GM21515 (cell line): ENCODE measurements around the gene ATP11C.
"Not testable (repeated sequence)": the region's sequence is repeated elsewhere in the genome, so short reads cannot be mapped to it uniquely, and the experiment has no call there.

Experiments
- ATAC-seq: cut with Tn5 transposase; IDR thresholded peaks from one replicate; pipeline ENCODE4 v1.9.1; 2021; ENCODE audit not compliant: unreplicated experiment

Gene ATP11C

DNA sequence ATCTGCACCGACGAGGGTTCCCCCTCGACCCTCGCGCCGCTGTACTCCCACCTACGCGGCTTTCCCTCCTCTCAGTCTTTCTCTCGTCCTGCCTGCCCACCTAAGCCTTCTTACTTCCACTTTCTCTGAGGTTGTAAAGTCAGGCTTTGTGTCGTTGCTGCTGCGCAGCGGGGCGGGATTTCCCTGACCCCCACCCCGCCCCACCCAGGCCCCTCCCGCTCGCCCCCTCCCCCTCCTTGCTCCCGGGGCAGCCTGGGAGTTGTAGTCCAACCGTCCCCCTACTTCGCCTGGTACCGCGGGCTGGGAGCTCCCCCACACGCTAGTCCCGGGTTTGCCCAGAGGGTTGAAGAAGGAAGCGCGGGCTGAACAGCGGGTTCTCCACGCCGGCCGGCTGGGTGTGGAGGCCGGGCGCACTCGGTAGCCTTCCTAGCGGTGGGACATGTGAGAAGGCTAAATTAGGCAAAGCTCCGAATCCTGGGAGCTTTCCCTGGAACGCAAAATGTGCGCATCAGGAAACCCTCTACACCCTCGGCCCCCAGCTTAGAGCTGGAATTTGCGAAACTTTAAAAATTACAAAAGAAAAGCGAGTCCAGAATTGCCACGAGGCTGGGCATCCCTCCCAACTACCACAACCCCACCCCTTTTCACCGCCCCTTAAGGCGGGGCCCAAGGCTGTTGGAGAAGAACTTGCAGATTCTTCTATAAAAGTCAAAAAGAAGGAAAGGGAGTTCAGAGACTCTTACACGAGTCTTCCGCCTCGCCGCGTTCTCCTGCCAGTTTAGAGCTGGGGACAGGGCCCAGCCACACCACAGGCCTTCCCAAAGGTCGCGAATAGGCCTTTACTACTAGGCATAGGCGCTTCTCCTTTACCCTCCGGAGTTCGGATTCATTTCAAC lies at the start of gene ATP11C:
ATP11C (minus strand) TSS at position 153 of the 896 bp plus-strand sequence. CDS start 1,011 bp downstream, outside the sequence.
- peak; percentile 75 for ATAC-seq

DNA sequence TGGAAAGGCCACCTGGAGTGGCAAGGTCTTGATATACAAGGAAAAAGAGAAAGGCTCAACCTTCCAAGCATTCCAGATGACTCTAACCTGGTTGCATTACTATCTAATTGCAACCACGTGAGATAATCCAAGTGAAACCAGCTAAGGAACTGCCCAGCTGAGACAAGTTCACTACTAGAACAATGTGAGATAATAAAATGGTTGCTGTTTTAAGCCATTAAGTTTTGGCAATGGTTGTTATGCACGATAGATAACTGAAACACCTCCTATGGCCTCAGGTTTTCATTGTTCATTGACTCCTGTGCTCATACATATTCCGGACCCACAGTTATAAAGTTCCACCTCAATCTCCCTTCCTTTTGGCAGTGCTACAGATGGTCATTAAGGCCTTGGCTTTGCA lies 41.6 kb upstream of the ATP11C start:
- ATAC-seq: no peak

DNA sequence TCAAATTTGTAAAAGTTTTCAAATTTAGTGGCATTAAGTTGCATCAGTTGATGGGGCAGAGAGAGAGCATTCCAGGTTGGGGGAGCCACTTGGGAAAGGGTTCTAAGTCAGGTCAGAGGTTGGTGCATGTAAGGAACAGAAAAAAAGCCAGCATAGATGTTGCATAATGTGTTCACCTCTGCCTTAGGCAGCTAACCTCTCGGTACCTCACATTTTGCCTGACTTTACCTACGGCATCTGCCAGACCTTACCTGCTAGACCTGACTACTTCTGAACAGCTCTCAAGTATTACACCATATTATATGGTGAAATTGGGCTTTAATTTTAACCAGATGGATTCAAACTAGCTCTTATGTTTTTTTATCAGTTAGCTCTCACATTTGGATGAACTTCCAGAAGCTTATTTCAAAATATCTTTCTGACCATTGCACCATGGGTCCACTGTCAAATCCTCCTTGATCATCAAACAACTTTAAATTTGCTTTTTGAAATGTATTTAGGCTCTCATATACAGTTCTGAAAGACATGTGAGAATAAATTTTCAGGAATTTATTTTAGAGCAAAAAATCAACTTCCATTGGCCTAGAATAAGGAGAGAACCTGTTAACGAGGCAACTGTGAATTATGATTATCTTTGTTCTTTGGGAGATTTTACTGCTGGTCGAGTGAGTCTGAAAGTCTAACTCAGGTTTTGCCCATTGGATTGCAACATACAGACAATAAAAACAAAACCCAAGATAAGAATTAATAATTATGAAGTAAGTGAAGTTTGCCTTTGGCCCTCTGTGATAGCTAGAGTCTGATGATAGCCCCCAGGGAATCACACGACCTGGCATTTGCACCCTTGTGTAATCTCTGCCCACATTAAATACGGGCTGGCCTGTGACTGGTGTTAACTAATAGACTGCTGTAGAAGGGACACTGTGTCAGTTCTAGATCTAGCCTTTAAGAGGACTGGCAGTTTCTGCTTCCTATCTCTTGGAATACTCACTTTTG lies 40.1 kb upstream of the ATP11C start:
- ATAC-seq: no peak

DNA sequence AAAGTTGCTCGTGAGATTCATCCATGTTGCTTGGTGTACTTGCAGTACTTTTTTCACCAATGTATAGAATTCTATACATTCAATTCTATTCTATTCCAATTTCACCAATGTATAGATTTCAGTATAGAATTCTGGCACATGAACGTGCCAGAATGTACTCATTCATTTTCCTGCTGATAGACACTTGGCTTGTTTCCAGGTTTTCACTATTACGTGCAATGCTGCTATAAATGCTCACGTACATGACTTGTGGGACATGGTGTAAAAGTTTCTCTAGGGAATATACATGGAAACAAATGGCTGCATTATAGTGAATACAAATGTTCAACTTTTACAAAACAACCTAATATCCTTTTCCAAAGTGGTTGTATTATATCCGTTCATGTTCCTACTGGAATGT lies 39.3 kb upstream of the ATP11C start:
- no peak for ATAC-seq

DNA sequence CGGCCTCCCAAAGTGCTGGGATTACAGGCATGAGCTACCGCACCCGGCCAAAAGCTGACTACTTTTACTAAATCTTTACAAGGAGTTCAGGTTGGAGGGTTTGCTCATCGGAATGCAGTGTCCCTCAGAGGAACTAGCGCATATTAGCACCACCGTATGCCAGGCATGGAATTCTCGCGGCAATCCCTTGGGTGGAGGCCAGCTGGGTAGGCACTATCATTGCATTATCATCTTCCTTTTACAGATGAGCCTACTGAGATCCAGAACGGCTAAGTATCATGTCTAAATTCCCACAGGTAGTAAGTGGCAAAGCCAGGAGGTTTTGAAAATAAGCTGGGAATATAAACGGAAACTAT lies 38.5 kb upstream of the ATP11C start:
- no peak for ATAC-seq

DNA sequence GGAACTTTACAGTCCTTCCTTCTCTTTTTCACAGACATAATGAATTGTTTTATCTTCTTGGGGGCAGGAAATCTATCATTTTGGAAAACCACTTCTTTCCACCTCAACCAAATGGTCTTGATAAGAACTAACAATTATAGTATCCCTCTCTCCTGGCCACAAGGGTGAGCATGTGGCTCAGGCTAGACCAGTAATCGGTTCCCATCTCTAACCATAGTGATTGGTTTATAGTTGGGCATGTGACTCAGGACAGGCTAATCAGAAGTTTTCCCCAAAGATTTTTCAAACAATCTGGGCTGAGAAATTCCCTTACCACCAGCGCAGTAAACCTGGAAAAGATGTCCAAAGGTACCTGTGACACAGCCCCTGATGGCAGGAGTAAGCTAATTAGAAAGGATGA lies 36.4 kb upstream of the ATP11C start:
- no peak for ATAC-seq

DNA sequence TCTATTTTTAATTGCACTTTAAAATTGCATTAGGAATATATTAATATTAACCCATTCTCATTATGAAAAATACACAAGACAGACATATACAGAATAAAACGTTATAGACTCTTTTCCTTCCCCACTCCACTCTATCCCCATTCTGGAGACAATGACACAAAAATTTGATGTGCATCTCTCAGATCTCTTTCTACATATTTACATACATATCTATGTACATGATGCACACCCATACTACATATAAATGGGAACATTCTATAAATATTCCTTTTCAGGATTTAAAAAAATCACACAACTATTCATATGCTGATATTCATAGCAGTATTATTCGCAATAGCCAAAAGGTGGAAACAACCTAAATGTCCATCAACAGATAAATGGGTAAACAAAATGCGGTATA lies 34.9 kb upstream of the ATP11C start:
- no peak for ATAC-seq

DNA sequence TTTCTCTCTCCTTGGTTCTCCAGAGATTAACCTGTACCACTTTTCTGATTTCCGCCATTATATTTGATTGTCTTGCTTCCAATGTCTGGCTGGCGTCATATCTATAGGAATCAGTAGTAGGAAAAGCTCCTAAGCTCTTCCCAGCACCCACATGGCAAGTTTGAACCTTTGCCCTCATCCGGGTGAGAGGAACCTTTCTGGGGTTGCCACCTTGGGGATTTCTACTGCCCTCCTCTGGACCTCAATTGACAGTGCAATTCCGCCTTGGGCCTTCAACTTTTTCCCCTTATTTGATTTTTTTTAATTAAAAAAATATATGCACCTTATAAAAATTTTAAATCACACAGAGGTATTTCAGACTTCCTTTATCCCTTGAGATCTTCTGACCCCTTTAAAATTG lies 34.4 kb upstream of the ATP11C start:
- ATAC-seq: no peak

DNA sequence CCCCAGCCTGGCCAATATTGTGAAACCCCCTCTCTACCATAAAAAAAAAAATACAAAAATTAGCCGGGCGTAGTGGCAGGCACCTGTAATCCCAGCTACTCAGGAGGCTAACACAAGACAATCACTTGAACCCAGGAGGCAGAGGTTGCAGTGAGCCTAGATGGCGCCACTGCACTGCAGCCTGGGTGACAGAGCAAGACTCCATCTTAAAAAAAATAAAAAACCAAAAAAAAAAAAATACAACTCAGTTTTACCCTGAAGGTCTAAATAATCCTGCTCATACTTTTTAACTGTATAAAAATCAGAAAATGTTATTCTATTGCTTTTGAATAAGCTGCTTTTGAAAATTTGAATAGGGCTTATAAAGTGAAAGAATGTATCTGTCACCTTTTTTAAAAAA lies 33.3 kb upstream of the ATP11C start:
- ATAC-seq: not testable (repeated sequence)

DNA sequence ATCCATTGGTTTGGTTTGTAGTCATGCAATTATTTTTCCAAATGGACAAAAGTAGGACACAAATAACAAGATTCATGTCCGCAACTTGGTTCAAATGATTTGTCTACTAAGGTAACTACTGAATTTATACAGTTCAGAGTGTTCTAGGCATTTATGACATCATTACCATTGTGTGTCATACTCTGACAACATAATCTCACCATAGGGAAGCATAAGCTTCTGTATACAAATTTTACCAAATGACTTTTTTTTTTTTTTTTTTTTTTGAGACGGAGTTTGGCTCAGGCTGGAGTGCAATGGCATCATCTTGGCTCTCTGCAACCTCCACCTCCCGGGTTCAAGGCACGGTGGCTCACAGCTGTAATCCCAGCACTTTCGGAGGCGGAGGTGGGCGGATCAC lies 32.6 kb upstream of the ATP11C start, which contains the start of gene CXorf66:
CXorf66 (minus strand) TSS at position 101 of the 400 bp plus-strand sequence; CDS start at position 76, 25 bp downstream.
- ATAC-seq: no peak

DNA sequence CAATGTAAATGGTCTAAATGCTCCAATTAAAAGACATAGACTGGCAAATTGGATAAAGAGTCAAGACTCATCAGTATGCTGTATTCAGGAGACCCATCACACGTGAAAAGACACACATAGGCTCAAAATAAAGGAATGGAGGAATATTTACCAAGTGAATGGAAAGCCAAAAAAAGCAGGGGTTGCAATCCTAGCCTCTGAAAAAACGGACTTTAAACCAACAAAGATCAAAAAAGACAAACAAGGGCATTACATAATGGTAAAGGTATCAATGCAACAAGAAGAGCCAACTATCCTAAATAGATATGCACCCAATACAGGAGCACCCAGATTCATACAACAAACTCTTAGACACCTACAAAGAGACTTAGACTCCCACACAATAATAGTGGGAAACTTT lies 28.2 kb upstream of the ATP11C start:
- not testable (repeated sequence) for ATAC-seq

DNA sequence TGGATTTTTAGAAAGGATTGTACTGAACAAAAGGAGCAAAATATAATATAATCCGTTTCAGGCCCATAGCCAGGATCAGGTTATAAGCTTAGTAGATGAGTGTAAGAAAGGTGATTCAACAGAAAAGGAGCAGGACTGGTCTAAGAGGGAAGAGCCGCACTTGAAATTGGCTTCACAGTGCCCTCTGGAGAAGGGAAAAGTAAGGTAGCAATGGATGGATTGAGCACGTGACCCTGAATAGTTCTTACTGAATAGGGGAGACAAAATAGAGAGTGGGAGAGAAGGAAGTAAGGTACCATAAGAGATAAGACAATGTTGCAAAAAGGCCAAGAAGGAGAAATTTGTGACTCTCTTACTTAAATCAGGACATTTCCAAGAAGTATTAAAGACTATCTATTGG lies 16.9 kb upstream of the ATP11C start:
- ATAC-seq: no peak

DNA sequence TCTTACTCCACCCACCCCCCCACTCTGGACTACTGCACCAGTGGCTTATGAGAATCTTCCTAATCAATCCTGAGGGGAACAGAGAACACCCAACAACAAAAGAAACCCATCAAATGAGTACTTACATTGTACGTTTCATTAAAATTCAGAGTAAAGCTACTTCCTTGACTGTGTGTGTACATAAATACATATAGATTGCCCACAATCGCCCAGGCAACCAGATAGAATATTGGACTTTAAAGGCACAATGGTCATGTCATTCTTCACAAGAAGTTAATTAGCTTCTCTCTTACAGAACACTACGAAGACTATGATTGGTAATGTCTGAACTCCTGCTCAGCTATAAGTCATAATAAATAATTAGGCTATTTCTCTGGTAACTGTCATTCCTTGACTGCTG lies 12.2 kb upstream of the ATP11C start:
- ATAC-seq: no peak

DNA sequence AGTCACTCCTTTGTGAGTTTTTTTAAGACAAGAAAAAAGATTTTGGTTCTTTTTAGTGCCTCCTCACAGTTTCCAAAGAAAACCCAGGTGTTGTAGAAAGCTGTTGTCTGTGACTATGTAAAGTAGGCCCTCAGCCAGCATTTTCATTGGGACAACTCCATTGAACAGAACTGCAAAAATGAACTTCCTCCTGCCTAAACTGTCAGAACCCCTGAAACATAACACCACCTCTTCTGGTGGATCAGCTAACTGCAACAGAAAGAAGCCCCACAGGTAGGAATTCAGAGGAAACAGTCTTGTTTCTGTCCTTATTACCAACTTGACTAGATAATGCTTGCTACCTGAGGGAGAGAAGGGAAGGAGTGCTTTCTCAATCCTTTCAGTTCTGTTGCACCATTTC lies 3.4 kb upstream of the ATP11C start:
- no peak for ATAC-seq

DNA sequence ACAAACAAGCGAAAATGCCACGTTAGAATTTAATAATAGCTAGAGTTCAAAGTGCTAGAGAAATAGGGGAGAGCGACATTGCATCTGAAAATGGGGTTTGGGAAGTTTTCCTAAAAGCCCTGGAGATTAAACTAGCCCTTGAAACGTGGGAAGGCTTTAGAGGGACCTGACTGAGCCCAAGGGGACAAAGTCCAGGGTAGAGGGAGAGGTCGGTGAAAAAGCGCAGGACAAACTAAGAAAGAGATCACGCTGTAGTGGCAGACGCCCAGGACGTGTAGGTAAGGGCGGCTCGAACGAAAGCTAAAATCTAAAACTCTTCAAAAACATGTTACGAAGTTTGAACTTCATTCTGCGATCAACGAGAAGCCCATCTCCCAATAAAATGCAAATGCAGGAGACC lies 1.1 kb upstream of the ATP11C start:
- no peak for ATAC-seq

DNA sequence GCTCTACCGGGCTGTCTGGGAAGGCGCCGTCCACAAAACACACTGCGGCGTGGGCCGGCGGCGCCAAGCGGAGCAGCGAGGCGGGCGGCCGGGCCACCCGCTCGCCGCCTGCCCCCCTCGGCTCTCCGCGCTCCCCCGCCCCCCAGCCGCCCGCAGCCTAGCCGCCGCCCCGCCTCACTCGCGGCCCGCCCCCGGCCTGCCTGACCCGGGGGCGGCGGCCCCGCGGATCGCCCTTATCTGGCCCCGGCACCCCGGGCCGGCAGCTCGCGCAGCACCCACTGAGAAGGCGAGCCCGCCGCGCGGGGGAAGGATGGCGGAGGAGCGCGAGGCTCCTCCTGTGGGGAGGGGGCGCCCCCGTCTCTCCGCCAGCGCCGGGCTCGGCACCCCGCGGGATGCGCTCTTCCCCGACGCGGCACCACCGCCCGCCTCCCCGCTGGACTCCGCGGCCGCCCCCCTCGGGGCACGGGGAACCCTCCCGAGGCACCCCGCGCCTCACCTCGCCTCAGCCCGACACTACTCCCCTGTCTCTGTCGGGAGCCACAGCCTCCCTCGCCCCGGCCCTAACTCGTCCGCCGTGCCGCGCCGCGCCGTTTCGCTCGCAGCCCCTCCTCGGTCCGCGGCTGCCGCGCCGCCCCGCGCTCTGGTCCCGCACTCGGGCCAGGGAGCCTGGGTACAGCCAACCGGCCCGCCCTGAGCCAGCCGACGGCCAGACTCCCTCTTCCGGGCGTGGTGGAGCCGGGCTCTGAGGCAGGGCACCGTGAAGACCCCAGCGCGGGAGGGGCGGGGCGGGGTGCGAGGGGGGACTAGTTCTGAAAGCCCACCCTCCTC lies 566 bp downstream of the ATP11C start:
- ATAC-seq: peak; percentile 42

DNA sequence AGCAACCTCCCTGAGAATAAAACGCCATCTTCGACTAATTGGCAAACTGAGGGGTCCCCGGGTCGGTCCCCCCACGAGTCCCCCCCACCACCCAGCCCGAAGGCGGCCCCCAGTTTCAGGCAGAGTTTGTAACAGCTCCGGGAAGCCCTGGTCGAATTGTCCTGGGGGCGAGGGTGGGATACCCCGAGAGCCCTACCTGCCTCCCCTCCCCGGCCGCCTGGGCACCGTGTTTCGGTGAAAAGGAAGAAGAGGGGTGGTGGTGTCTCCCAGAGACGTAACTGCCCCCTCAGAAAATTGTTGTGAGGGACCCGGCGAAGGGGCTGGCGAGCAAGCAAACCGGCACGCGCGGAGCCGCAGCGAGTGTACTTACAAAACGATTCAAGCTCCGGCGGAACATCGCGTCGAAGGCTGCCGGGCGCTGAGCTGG lies 1.2 kb downstream of the ATP11C start:
- ATAC-seq: no peak

DNA sequence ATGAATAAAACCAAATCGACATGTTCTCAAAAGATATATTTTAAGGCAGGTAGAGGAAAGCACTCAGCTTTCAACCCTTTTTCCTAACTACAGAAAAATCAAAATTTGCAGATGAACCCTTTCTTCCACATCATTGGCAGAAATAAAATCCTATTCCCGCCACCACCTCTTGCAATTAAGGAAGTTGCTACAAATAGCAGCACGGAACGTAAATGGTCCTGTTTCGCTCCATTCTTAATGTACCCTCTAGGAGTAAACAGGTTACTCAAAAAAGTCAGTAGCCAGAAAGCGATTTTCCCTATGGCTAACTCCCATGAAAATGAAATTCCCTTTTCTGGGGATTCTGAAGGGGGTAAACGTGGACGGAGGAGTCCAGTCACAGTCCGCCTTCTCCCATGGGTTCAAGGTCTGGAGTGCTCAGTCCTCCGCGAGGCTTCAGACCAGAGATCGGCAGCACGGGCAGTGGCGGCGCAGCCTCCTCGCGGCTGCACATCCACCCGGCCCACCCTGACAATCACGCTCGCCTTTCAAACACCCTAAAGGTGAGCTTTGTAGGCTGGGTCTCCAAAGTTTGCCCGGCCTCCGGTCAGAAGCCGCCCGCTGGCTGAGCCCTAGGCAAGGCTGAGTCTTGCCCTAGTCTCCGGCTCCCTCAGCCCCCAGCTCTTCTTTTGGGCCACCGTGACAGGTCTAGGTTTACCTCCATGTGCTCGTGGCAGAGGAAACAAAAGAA lies 1.8 kb downstream of the ATP11C start:
- ATAC-seq: no peak

DNA sequence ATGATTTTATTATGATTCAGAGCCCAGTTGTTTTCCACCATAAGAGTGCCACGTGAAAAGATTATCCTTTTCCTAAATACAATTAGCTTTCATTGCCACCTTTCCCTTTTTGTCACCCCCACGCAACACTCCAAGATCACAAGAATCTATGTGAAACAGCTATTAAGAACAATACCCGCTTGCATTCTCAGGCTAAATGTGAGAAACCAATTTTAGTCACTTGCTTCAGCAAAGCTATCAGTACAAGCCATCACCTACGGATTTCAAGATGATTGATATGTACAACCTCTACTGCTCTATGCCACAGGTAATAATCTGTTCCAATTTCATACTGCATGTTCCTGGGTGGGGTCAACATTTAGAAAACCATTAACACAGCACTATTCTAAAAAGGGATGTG lies 2.5 kb downstream of the ATP11C start:
- ATAC-seq: no peak

DNA sequence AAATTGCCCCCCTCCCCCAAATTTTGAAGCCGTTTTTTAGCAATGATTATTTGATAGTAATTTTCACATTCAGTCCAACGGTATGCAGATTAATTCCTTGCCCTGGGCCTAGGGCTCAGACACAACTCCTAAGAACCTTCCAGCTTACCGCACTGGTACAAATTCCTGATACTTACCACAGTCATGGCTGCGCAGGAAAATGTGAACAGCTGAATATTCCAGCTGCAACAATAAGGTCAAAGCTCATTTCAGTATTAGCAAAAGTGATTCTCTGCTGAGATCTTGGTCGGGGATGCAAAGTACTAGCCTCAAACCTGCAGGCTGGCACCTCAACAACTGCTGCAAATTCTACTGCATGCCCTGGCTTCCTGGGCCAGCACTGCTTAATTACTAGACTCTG lies 3.0 kb downstream of the ATP11C start:
- ATAC-seq: no peak
